ENCODE results near the gene IGIP.
"Not testable (repeated sequence)": the region's sequence is repeated elsewhere in the genome, so short reads cannot be mapped to it uniquely, and the experiment has no call there.

IGIP gene

DNA sequence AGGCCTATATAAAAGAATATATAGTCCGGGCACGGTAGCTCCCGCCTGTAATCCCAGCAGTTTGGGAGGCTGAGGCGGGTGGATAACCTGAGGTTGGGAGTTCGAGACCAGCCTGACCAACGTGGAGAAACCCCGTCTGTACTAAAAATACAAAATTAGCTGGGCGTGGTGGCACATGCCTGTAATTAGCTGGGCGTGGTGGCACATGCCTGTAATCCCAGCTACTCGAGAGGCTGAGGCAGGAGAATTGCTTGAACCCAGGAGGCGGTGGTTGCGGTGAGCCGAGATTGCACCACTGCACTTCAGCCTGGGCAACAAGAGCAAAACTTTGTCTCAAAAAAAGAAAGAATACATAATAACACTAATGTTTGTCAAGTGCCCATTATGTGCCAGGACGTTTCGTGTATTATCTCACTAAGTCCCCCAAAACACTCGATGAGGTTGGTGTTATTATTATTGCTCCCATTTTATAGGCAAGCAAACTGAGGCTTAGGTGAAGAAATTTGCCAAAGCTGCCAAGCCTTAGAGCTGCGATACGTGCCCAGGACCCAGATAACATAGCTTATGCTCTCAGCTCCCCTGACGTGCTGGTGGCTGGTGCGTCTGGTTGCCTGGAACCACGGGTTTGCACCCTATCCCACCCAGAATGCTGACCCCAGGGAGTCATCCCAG lies 29.1 kb downstream of the IGIP start:
- H3K4me3 Mint-ChIP-seq; H3K27ac Mint-ChIP-seq; H3K27me3 Mint-ChIP-seq; H3K36me3 Mint-ChIP-seq; DNase-seq (ENCODE audit: low spot score in 2 of 2); ATAC-seq (ENCODE audit: low read depth); H3K9me3 Mint-ChIP-seq: not testable (repeated sequence)
- H3K4me1 Mint-ChIP-seq = peaks cover 13% of the 10 kb centered on the region

DNA sequence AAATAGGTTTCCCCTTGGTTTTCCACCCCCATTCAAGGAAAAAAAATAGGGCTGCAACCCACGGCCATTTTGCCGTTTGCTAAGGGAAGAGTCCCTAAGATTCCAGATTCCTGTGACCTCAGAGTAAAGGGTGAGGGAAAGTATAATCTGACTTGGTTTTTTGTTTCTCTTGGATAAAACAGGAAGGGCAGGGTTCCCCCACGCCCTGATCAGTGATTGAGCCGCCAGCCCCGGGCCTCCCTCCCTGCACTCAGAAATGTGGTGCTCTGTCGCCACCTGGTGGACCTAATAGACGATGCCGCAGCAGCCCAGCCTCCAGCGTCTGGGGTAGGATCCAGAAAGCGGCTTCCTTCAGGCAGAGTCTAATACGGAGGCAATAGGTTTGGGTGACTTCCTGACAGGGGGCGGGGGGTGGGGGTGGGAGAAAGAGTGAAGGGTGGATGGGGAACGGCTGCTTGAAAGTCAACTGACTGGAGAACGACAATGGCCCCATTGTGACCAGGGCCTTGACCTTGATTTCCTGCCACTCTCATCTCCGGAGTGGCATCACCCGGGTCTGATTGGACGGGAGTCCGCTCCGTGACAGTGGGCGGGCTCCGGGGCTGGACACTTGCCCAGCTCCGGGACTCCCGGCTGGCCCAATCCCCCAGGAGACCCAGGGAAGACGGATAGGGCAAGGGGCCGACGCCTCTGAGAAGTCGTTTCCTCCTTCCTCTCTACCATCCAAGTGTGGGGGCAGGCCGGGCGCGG lies 31.5 kb downstream of the IGIP start:
- H3K27me3 Mint-ChIP-seq = peaks cover under 1% of the 10 kb centered on the region
- peaks cover 8% of the 10 kb centered on the region for H3K4me1 Mint-ChIP-seq
- DNase-seq (ENCODE audit: low spot score in 2 of 2) = peak; percentile 87 to 92
- ATAC-seq (ENCODE audit: low read depth) = peak; percentile 100
- H3K36me3 Mint-ChIP-seq = no peaks in the 10 kb centered on the region
- H3K27ac Mint-ChIP-seq = no peak overlapping the region
- H3K4me3 Mint-ChIP-seq = peak overlapping the region; percentile 28
- no peaks in the 10 kb centered on the region for H3K9me3 Mint-ChIP-seq

DNA sequence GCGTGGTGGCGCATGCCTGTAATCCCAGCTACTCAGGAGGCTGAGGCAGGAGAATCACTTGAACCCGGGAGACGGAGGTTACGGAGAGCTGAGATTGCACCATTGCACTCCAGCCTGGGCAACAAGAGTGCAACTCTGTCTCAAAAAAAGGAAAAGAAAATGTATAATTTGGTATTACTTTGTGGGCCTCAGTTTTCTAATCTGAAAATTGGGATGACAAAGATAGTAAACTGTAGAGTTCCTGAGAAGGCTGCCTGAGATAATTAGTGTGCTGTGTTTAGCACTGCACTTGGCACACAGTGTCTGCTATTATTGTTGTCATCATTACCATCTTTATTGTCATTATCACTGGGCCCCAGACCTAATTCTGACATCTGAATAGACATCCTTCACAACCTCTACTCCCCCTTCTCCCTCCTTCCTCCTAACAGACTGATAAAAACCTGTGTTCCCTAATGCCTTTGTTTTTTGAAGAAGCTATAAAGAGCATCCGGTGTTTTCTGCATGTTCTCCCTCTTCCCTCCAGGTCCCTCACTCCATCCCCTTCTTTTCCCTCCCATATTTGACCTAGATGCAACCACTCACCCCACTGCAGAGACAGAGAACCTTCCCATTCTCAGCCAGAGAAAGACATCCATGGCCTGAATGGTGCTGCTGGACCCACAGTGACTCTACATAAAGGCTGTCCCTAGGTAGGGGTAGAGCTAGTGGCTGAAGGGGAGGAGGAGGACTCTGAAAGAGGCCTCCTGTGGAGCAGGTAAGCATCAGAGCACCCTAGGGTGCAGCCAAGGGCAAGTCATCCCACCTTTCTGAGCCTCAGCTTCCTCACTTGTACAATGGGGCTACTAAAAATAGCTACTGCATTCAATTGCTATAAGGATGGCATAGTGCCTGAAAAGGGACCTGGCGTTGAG lies 33.5 kb downstream of the IGIP start:
- H3K27ac Mint-ChIP-seq = no peak overlapping the region
- DNase-seq (ENCODE audit: low spot score in 2 of 2) (no peak), ATAC-seq (ENCODE audit: low read depth) (no peak)
- no peaks in the 10 kb centered on the region for H3K36me3 Mint-ChIP-seq
- H3K4me3 Mint-ChIP-seq = no peak overlapping the region
- H3K9me3 Mint-ChIP-seq = no peaks in the 10 kb centered on the region
- H3K4me1 Mint-ChIP-seq = peaks cover 9% of the 10 kb centered on the region
- H3K27me3 Mint-ChIP-seq = peaks cover 2% of the 10 kb centered on the region

DNA sequence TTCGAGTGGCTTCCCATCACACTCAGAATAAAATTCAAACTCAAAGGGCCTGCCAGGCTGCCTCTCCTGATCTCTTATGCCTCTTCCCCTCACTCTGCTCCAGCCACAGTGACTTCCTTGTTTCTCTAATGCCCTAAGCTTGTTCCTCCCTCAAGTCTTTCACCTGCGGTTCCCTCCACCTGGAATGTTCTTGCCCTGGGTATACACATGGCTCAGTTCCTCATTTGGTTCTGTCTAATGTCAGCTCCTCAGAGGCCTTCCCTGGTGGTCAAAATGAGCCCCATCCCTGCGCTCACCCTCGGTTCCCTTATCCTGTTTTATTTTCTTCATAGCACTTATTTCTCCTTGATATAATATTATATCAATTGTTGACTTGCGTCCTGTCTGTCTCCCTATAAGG lies 36.5 kb downstream of the IGIP start:
- Mint-ChIP-seq H3K9me3 (no peaks in the 10 kb centered on the region), H3K27me3 (peaks cover 2% of the 10 kb centered on the region)

DNA sequence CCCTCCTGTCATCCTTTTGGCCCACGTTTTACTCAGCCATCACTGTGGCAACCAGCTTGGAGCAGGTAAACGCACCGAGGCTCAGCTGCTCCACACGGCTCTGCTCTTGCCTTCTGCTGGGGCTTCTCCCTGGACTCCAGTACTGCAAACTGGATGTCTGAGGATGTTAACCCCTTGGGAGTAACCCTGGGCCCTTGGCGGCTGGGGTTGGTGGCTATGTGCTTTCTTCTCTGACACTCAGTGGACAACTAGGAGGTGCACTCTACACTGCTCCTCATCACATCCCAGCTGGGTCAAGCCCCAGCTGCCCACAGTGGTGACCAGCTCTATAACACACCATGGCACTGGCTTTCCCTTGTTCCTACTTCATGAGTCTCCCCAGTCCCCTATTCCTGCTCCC lies 37.0 kb downstream of the IGIP start:
- H3K9me3 Mint-ChIP-seq = no peaks in the 10 kb centered on the region

More for the DNA sequence above, 36.5 kb downstream of the IGIP start:
- Mint-ChIP-seq H3K27ac (no peak overlapping the region), H3K36me3 (peaks cover 6% of the 10 kb centered on the region), H3K4me1 (peaks cover 2% of the 10 kb centered on the region), H3K4me3 (no peak overlapping the region)
- DNase-seq (ENCODE audit: low spot score in 2 of 2) (no peak), ATAC-seq (ENCODE audit: low read depth) (no peak)

DNA sequence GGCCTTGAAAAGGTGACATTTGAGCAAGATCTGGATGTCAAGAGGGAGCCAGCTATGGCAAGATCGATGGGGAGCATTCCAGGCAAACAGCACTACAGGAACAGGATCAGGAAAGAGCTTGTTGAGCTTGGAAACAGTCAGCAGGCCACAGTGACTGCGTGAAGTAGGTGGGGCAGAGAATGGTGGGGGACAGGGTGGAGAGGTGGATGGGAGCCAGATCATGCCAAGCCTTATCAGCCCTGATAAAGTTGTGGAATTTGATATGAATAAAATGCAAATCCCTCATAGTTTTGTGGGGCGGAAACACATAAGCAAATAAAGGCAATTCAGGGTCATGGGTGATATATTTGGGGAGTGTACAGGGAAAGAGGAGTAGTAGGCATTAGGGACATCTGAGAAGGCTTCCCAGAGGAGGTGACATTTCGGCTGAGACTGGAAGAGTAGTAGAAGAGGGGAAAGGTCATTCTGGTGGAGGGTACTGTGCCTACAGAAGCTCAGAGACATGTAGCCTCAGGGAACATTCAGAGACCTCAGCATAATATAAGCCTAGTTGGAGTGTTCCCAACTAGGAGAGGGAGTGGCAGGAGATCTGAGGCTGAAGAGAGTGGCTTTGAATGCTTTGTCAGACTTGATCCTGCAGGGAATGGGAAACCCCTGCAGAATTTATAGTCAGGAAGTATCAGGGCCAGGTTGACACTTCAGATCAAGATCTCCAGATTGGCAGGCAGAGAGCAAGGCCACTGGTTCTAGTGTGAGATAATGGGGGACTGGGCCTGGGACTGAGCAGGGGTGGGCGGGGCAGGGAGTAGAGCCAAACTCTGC lies 39.6 kb downstream of the IGIP start:
- Mint-ChIP-seq H3K9me3 (no peaks in the 10 kb centered on the region), H3K27ac (no peak overlapping the region), H3K36me3 (peaks cover 7% of the 10 kb centered on the region), H3K4me3 (no peak overlapping the region), H3K4me1 (peaks cover 2% of the 10 kb centered on the region), H3K27me3 (peaks cover 2% of the 10 kb centered on the region)
- ATAC-seq (ENCODE audit: low read depth) = no peak
- no peak for DNase-seq (ENCODE audit: low spot score in 2 of 2)

More for the DNA sequence above, 37.0 kb downstream of the IGIP start:
- H3K4me3 Mint-ChIP-seq = no peak overlapping the region
- H3K27ac Mint-ChIP-seq = no peak overlapping the region
- peaks cover 2% of the 10 kb centered on the region for H3K4me1 Mint-ChIP-seq
- peaks cover 7% of the 10 kb centered on the region for H3K36me3 Mint-ChIP-seq
- peaks cover 2% of the 10 kb centered on the region for H3K27me3 Mint-ChIP-seq
- ATAC-seq (ENCODE audit: low read depth) = no peak
- no peak for DNase-seq (ENCODE audit: low spot score in 2 of 2)

DNA sequence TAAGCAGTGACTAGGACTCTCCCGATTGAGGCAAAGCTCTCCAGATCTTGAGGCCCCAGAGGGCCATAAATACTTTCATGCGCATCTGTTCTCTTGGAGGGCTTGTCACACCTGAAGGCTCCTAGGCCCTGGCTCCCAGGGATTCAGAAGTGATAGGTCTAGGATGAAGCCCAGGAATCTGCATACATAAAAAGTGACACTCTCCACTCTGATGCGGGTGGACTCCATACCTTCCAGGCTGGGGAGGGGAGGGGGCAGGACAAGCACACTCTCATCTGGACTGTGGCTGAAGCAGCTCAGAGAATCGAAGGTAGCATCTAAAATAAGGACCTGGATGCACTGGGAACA lies 40.2 kb downstream of the IGIP start:
- no peak overlapping the region for H3K27ac Mint-ChIP-seq
- DNase-seq (ENCODE audit: low spot score in 2 of 2) = no peak

DNA sequence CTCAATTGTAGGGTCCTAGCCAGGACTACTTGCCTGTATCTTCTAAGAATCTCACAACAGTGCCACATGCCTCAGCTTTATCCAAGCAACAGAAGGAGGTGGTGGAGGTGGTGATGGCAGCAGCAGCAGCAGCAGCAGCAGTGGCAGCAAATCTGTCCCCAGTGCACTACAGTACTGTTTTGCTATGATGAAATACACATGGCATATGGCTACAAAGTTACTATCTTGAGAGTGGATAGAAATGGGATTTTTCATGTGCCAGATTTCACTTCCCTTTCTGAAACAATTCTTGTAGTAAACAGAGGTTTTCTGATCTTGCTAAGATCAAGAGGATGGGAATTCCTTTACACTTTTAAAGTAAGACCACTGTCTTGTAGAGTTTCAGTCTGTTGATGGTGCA lies 41.2 kb downstream of the IGIP start:
- Mint-ChIP-seq H3K4me3 (no peak overlapping the region), H3K9me3 (no peaks in the 10 kb centered on the region), H3K4me1 (peaks cover 2% of the 10 kb centered on the region), H3K36me3 (peaks cover 7% of the 10 kb centered on the region), H3K27ac (no peak overlapping the region), H3K27me3 (peaks cover 2% of the 10 kb centered on the region)
- no peak for ATAC-seq (ENCODE audit: low read depth)
- DNase-seq (ENCODE audit: low spot score in 2 of 2) = no peak

More for the DNA sequence above, 40.2 kb downstream of the IGIP start:
- Mint-ChIP-seq H3K36me3 (peaks cover 7% of the 10 kb centered on the region), H3K27me3 (peaks cover 2% of the 10 kb centered on the region), H3K4me3 (no peak overlapping the region), H3K4me1 (peaks cover 2% of the 10 kb centered on the region), H3K9me3 (no peaks in the 10 kb centered on the region)
- ATAC-seq (ENCODE audit: low read depth) = no peak

DNA sequence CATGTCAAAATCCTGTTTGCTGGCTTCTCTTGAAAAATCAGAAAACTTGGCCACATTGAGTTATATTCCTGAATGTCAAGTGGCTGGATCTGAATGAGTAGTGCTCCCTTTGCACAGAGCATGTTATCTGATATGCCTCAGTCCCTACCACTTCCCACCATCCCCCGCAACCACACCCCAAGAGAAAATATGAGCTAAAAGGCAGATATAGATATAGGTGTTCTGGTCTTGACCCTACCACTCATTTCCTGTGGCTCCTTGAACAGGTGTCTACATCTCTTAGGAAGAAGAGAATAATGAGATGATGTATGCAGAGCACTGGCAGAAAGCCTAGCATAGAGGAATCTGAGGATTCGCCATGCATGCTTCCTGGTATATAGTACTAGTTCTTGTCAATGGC lies 42.6 kb downstream of the IGIP start:
- no peaks in the 10 kb centered on the region for H3K9me3 Mint-ChIP-seq
- DNase-seq (ENCODE audit: low spot score in 2 of 2) (no peak), ATAC-seq (ENCODE audit: low read depth) (no peak)
- no peaks in the 10 kb centered on the region for H3K4me1 Mint-ChIP-seq
- peaks cover 7% of the 10 kb centered on the region for H3K36me3 Mint-ChIP-seq
- no peaks in the 10 kb centered on the region for H3K27me3 Mint-ChIP-seq
- no peak overlapping the region for H3K27ac Mint-ChIP-seq
- no peak overlapping the region for H3K4me3 Mint-ChIP-seq

DNA sequence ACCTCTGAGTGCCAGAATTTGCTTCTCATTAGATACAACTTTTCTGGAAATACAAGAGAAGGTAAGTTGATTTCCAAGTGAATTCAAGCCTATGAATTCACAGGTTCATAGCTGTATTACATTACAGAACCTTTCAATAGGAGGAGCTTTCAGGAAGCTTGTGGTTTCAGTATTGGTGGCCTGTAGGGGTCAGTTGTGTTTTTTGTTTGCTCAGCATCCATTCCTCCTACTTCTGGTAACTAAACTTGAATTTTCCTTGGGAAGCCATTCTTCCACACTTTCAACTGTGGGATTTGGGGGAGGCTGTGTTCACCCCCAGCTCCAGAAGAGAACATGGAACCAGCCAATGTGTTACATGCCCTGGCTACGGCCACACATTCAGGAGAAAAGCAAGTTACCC lies 43.7 kb downstream of the IGIP start:
- Mint-ChIP-seq H3K9me3 (no peaks in the 10 kb centered on the region), H3K4me1 (peaks cover 3% of the 10 kb centered on the region), H3K36me3 (peaks cover 11% of the 10 kb centered on the region), H3K27ac (no peak overlapping the region), H3K27me3 (no peaks in the 10 kb centered on the region), H3K4me3 (no peak overlapping the region)
- ATAC-seq (ENCODE audit: low read depth) = no peak
- DNase-seq (ENCODE audit: low spot score in 2 of 2) = no peak

DNA sequence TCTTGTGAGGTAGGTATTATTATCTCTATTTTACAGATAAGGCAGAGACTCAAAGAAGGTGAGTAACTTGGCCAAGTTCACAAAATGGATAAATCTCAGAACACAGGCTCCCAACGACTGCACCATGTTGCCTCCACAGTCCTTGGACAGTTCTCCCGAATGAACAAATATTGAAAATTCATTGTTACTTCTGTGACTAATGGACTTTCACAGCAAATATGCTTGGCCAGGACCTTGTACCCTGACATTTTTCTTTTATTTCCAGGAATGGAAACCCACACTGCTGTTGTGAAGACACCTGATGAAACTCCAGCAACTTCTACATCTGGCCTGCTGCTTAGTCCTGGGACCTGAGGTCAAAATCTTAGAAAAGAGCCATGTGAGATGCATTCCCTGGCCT lies 46.7 kb downstream of the IGIP start:
- no peak for ATAC-seq (ENCODE audit: low read depth)
- H3K36me3 Mint-ChIP-seq = peaks cover 4% of the 10 kb centered on the region

DNA sequence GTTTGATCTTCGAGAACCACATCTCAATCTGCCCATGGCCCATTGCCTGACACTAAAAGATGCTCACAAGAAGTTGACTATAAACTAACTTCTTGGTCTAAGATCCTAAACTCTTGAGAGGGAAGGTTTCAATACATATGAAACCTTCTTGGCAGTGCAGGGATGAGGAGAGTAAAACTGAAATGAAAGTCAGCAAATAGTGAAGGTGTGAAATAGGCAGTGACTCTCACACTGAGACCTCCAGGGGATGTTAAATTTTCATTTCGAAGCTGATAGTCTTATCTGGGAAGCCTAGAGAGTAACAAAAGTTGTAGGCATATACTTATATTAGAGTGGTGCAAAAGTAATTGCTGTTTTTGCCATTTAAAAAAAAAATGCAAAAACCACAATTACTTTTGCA lies 48.3 kb downstream of the IGIP start:
- Mint-ChIP-seq H3K27ac (peak overlapping the region; percentile 93), H3K36me3 (peaks cover 4% of the 10 kb centered on the region), H3K4me3 (peak overlapping the region; percentile 67), H3K27me3 (no peaks in the 10 kb centered on the region), H3K9me3 (no peaks in the 10 kb centered on the region), H3K4me1 (peaks cover 12% of the 10 kb centered on the region)
- no peak for ATAC-seq (ENCODE audit: low read depth)
- no peak for DNase-seq (ENCODE audit: low spot score in 2 of 2)

More for the DNA sequence above, 46.7 kb downstream of the IGIP start:
- H3K4me1 Mint-ChIP-seq = peaks cover 12% of the 10 kb centered on the region
- no peak for DNase-seq (ENCODE audit: low spot score in 2 of 2)
- no peak overlapping the region for H3K4me3 Mint-ChIP-seq
- no peaks in the 10 kb centered on the region for H3K27me3 Mint-ChIP-seq
- no peaks in the 10 kb centered on the region for H3K9me3 Mint-ChIP-seq
- H3K27ac Mint-ChIP-seq = no peak overlapping the region

DNA sequence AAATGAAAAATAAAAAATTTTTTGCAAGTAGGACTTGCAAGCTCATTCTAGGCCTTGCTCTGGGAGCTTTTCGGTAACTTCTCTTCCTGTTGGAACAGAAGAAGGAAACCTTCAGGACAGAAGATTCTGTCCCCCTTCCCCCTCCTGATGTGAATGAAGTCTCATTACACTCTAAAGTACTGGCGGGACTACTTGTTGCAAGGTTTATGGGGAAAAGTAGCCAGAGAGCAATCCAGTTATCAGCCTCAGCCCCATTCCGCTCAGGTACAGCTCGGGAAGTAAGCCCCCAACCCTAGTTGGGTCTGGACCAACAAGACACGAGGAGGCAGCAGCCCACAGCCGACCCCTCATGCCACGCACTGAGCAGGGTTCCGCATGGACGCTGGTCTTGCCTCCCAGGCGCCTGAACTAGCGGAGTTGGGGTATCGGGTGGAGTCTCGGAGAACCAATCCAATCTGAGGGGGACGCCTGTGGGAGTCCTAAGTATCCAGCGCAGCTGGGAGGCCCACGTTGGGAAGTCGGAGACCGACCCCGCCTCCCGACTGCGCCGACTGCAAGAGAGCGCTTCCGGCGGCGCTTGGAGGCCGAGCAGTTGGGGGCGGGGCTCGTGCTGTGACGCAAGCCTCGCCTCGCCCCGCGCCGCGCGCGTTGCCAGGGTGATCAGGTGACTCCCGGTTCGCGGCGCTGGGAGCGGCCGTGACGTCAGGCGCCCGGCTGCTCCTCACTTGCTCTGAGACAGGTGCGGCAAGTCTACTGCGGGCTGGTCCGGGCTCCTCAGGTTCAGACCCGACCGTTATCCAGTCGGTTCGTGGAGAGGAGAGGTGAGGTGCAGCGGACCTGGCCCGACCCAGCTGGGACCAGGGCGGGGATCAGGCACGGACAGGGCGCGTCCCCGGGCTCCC lies 49.0 kb downstream of the IGIP start, which contains the start of gene CYSTM1:
Gene CYSTM1 (plus strand): TSS at position 724 of the 902 bp plus-strand sequence. CDS start 19,278 bp downstream, outside the sequence.
- H3K27me3 Mint-ChIP-seq = no peaks in the 10 kb centered on the region
- H3K36me3 Mint-ChIP-seq = peaks cover 4% of the 10 kb centered on the region
- peaks cover 12% of the 10 kb centered on the region for H3K4me1 Mint-ChIP-seq
- peak within 1 kb of the TSS; percentile 93 for H3K27ac Mint-ChIP-seq
- H3K9me3 Mint-ChIP-seq = no peaks in the 10 kb centered on the region
- DNase-seq (ENCODE audit: low spot score in 2 of 2) (peak; percentile 95 to 97), ATAC-seq (ENCODE audit: low read depth) (peak; percentile 89)
- peak within 1 kb of the TSS; percentile 96 for H3K4me3 Mint-ChIP-seq
